Gastrocnemius medialis (tissue), 4 donors: Measurements from ENCODE around the gene JCHAIN. TPM values are rescaled to one million over a fixed set of nuclear protein-coding genes. Genes with fewer than 3 reads are reported as not detected.

Experiments used
- ATAC-seq, 2 donors: fragments of 150-250 bp; one replicate each; pipeline ENCODE4 v1.9.1; 2016
- DNase-seq, 2 donors: peaks; one replicate each; pipeline ENCODE4 v3.0.0-alpha.2; 2019
- H3K27ac ChIP-seq, 4 donors: fragments of 200-600 bp; sonication (generic); 1 replicate in 1 of 4; 2 replicates in 3 of 4; pipeline ENCODE4 v1.5.1; 2016 to 2018; ENCODE audit warnings: mild to moderate bottlenecking in 2 of 4, moderate library complexity in 1 of 4
- H3K27me3 ChIP-seq, 3 donors: fragments of 200-600 bp; sonication (generic) in 2 of 3; 1 replicate in 1 of 3; 2 replicates in 2 of 3; pipeline versions ENCODE4 v1.5.1 to v1.6.0; 2016 to 2019; ENCODE audit warnings: mild to moderate bottlenecking in 1 of 3, moderate library complexity in 1 of 3
- H3K36me3 ChIP-seq, 2 donors: fragments of 200-600 bp; sonication (generic) in 1 of 2; one replicate each; pipeline ENCODE4 v1.5.1; 2017 to 2018
- H3K4me1 ChIP-seq, 2 donors: fragments of 200-600 bp; sonication (generic) in 1 of 2; one replicate each; pipeline ENCODE4 v1.5.1; 2016 to 2017; ENCODE audit warnings: mild to moderate bottlenecking in 2 of 2
- H3K4me3 ChIP-seq, 4 donors: fragments of 200-600 bp; sonication (generic) in 3 of 4; 1 replicate in 1 of 4; 2 replicates in 3 of 4; pipeline ENCODE4 v1.5.1; 2016 to 2019; ENCODE audit warnings: mild to moderate bottlenecking in 2 of 4
- H3K9me3 ChIP-seq, 3 donors: fragments of 200-600 bp; sonication (generic) in 2 of 3; 1 replicate in 1 of 3; 2 replicates in 2 of 3; pipeline ENCODE4 v1.5.1; 2016 to 2019
- POLR2A ChIP-seq, 2 donors: fragments of 450-650 bp; IDR thresholded peaks; one replicate each; pipeline ENCODE4 v1.6.1; 2017; ENCODE audit warnings: antibody characterized with exemption in 2 of 2, mild to moderate bottlenecking in 2 of 2, moderate library complexity in 2 of 2
- in situ Hi-C, 4 donors: fragments of 200-750 bp; cut with MboI; loops; one replicate each; pipeline versions ENCODE4 v1.15.0 to v1.8.0; 2017; ENCODE audit warnings: low sequenced_read_pairs in 4 of 4
- intact Hi-C: fragments of 100-400 bp; cut with DNase I; formaldehyde crosslinking; loops from one replicate; pipeline ENCODE4 v1.15.1; 2023; ENCODE audit warnings: low total_unique reads
- total RNA-seq, 4 donors: library from RNA; depleted of rRNA; stranded (reverse); fragments of >200 nt; gene quantifications; one replicate each; pipeline versions ENCODE4 v1.1.0 to v1.2.3, GENCODE V29; 2016
- TF ChIP-seq, protein P1 (sequence below), 5 experiments: fragments of 450-650 bp in 3 of 5; fragments of 200-600 bp in 2 of 5; sonication (generic) in 2 of 5; IDR thresholded peaks in 4 of 5; conservative IDR thresholded peaks in 1 of 5; 1 replicate in 4 of 5; 2 replicates in 1 of 5; pipeline ENCODE4 v1.5.1; 2016 to 2019; ENCODE audit warnings: antibody characterized with exemption in 5 of 5, mild to moderate bottlenecking in 3 of 5, moderate library complexity in 3 of 5

JCHAIN gene
- total RNA-seq, 4 donors from 2014 or later = 0.55 to 3.9 (median 0.60) TPM; not detected in 1

DNA sequence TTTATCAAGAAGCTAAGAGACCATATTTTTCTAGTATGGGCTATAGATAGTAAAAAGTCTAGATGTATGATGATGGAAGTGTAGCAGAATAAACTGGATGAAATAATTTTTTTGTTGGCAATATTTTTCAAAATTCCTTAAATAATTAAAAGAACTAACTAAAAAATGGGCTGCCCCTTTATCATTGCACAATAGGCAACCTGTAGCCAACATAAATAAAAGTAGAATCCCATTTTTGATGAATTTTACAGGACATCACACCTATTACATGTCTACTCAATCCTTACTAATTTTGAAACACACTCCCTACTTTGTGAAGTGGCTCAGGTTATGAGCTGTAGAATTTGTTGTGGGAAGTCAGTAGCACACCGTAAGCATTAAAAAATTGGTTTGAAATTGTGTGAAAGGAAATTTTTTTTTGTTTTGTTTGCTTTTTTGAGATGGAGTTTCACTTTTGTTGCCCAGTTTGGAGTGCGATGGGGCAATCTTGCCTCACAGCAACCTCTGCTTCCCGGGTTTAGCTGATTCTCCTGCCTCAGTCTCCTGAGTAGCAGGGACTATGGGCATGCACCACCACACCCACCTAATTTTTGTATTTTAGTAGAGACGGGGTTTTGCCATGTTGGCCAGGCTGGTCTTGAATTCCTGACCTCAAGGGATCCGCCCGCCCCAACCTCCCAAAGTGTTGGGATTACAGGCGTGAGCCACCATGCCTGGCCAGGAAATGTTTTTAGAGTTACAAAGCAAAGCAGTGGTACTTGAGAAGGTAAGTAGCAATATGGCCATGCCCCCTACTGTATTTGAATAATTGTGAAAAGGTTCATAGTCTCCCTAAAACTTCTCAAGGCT is 46.5 kb upstream of the JCHAIN start:
- Histone ChIP-seq H3K36me3 (no peaks in the 10 kb centered on the region), H3K4me1 (peaks cover 25 to 27% of the 10 kb centered on the region in 2 donors), H3K27me3 (no peaks in the 10 kb centered on the region), H3K4me3 (no peak overlapping the region), H3K27ac (no peak overlapping the region), H3K9me3 (no peaks in the 10 kb centered on the region)
- DNase-seq = no peak
- TF ChIP-seq POLR2A (IDR thresholded peaks at IDR 0.05) = no peak
- TF ChIP-seq, protein P1, sequence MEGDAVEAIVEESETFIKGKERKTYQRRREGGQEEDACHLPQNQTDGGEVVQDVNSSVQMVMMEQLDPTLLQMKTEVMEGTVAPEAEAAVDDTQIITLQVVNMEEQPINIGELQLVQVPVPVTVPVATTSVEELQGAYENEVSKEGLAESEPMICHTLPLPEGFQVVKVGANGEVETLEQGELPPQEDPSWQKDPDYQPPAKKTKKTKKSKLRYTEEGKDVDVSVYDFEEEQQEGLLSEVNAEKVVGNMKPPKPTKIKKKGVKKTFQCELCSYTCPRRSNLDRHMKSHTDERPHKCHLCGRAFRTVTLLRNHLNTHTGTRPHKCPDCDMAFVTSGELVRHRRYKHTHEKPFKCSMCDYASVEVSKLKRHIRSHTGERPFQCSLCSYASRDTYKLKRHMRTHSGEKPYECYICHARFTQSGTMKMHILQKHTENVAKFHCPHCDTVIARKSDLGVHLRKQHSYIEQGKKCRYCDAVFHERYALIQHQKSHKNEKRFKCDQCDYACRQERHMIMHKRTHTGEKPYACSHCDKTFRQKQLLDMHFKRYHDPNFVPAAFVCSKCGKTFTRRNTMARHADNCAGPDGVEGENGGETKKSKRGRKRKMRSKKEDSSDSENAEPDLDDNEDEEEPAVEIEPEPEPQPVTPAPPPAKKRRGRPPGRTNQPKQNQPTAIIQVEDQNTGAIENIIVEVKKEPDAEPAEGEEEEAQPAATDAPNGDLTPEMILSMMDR (IDR thresholded peaks at IDR 0.05 in 4 of 5, conservative IDR thresholded peaks at IDR 0.05 in 1 of 5) = no peak
- ATAC-seq = no peak
- intact Hi-C loops = no loop called here
- in situ Hi-C loops = no loop called here

DNA sequence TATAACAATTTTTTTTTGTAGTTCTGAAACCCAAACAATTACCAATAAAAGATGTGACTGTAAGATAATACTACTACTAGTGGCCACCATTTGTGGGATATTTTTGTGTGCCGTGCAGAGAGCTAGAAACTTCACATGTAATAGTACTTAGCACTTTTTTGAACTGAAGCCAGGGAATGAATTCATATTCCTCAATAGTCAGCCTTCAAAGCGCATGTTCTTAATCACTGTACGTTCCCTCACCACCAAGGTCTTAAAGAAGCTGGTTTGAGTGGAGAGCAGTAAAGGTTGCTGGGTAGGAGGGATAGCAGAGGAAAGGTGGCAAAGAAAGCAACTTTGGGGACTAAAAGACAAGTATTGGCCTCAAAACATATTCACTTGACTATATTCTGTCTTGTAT is 45.8 kb upstream of the JCHAIN start:
- H3K4me1 ChIP-seq = peaks cover 29 to 30% of the 10 kb centered on the region in 2 donors
- TF ChIP-seq, protein P1 (IDR thresholded peaks at IDR 0.05 in 4 of 5, conservative IDR thresholded peaks at IDR 0.05 in 1 of 5) = no peak
- no peak for TF ChIP-seq POLR2A (IDR thresholded peaks at IDR 0.05)
- H3K27ac ChIP-seq = peak overlapping the region in 1 of 4 donors; percentile 4
- DNase-seq = no peak
- no peak for ATAC-seq
- H3K4me3 ChIP-seq = no peak overlapping the region
- no peaks in the 10 kb centered on the region for H3K27me3 ChIP-seq
- in situ Hi-C loops = no loop called here
- H3K9me3 ChIP-seq = no peaks in the 10 kb centered on the region
- intact Hi-C loops = no loop called here
- H3K36me3 ChIP-seq = no peaks in the 10 kb centered on the region

DNA sequence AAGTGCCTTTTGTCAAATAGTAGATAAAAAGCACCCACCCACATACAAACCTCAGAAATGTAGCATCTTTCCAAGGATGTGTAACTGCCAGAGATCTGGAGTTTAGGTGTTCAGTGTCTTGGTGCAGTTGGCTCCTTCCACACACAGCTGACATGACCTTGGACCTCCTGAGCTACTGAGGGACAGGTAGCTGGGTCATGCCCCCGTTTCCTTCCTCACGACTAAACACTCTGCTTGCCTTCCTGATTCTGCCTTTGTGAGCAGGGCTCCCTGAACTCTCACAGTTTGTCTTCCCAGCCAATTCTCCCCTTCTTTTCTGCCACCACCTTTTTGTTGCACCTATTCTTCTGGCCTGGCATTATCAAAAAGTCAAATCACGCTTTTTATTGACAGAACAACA is 45.3 kb upstream of the JCHAIN start:
- Histone ChIP-seq H3K27ac (no peak overlapping the region), H3K27me3 (no peaks in the 10 kb centered on the region), H3K9me3 (no peaks in the 10 kb centered on the region), H3K36me3 (no peaks in the 10 kb centered on the region), H3K4me3 (no peak overlapping the region), H3K4me1 (peaks cover 35% of the 10 kb centered on the region in 2 donors)
- in situ Hi-C loops = no loop called here
- no peak for ATAC-seq
- intact Hi-C loops = no loop called here
- DNase-seq = no peak
- TF ChIP-seq POLR2A (IDR thresholded peaks at IDR 0.05) = no peak
- TF ChIP-seq, protein P1 (IDR thresholded peaks at IDR 0.05 in 4 of 5, conservative IDR thresholded peaks at IDR 0.05 in 1 of 5) = no peak

DNA sequence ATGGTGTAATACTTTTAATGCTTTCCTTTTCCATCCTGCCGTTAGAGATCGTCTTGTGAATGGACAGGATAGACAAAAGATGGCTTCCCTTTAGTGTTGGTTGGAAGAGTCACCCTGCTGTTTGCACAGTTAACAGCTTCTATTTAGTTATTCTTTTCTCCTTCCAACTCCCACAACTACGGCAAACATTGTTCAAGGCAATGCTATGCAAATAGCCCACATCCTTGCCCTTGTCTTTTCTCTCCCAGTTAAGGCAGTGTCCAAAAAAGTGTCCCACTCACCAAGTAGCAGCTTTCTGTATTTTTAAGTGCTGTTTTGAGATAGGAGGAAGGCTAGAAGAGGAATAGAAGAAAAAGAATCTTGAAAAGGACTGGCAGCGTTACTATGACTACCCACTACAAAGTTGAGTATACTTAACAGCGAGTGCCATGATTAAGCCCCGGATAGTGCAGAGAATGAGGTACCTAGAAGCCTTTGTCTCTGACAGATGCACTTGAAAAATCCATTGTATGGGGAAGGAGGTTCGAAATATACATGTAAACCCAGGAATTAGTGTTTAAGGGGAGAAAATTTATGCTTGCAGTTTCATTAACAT is 43.4 kb upstream of the JCHAIN start:
- in situ Hi-C loops = no loop called here

More for the DNA sequence above, 43.4 kb upstream of the JCHAIN start:
- no peak for DNase-seq
- Histone ChIP-seq H3K4me1 (peaks cover 37% of the 10 kb centered on the region in 2 donors), H3K27me3 (no peaks in the 10 kb centered on the region), H3K4me3 (no peak overlapping the region), H3K27ac (no peak overlapping the region), H3K9me3 (no peaks in the 10 kb centered on the region), H3K36me3 (no peaks in the 10 kb centered on the region)
- ATAC-seq = no peak
- intact Hi-C loops = loop anchor here (5.0 kb wide), 1 partner anchor 128 kb away; the partner anchor contains the start of gene GRSF1
- TF ChIP-seq POLR2A (IDR thresholded peaks at IDR 0.05) = no peak
- TF ChIP-seq, protein P1 (IDR thresholded peaks at IDR 0.05 in 4 of 5, conservative IDR thresholded peaks at IDR 0.05 in 1 of 5) = no peak
